ENCODE data around the gene TMEFF2. TPM values are rescaled to one million over a fixed set of nuclear protein-coding genes. Genes with fewer than 3 reads are reported as not detected.

Gene TMEFF2
- total RNA-seq, 1 donor, result 9.4 TPM

- H3K4me3 ChIP-seq (ENCODE audit: low read depth, low read length), result no peak overlapping the region
- TF ChIP-seq CTCF (IDR thresholded peaks at IDR 0.05; ENCODE audit: insufficient read depth, low read length), result no peak
- no peak for DNase-seq (ENCODE audit: low read depth)
Measured at GRCh38 chr2:191913796-191914195, 280.9 kb downstream of the TMEFF2 start.

GRCh38 chr2:191912764-191913163 is 282.0 kb downstream of the TMEFF2 start:
- DNase-seq (ENCODE audit: low read depth), result no peak
- H3K4me3 ChIP-seq (ENCODE audit: low read depth, low read length), result no peak overlapping the region
- TF ChIP-seq CTCF (IDR thresholded peaks at IDR 0.05; ENCODE audit: insufficient read depth, low read length), result no peak

- no peak overlapping the region for H3K4me3 ChIP-seq (ENCODE audit: low read depth, low read length)
- TF ChIP-seq CTCF (IDR thresholded peaks at IDR 0.05; ENCODE audit: insufficient read depth, low read length), result no peak
- peak; percentile 72 for DNase-seq (ENCODE audit: low read depth)
Measured at GRCh38 chr2:191910518-191910917, 284.2 kb downstream of the TMEFF2 start.

GRCh38 chr2:191908874-191909273 is 285.9 kb downstream of the TMEFF2 start:
- no peak overlapping the region for H3K4me3 ChIP-seq (ENCODE audit: low read depth, low read length)
- TF ChIP-seq CTCF (IDR thresholded peaks at IDR 0.05; ENCODE audit: insufficient read depth, low read length), result no peak
- no peak for DNase-seq (ENCODE audit: low read depth)

GRCh38 chr2:191907545-191907944 is 287.2 kb downstream of the TMEFF2 start:
- peak; percentile 11 for TF ChIP-seq CTCF (IDR thresholded peaks at IDR 0.05; ENCODE audit: insufficient read depth, low read length)
- no peak for DNase-seq (ENCODE audit: low read depth)
- H3K4me3 ChIP-seq (ENCODE audit: low read depth, low read length), result no peak overlapping the region

- no peak overlapping the region for H3K4me3 ChIP-seq (ENCODE audit: low read depth, low read length)
- DNase-seq (ENCODE audit: low read depth), result no peak
- no peak for TF ChIP-seq CTCF (IDR thresholded peaks at IDR 0.05; ENCODE audit: insufficient read depth, low read length)
Measured at GRCh38 chr2:191907091-191907490, 287.6 kb downstream of the TMEFF2 start.

- no peak overlapping the region for H3K4me3 ChIP-seq (ENCODE audit: low read depth, low read length)
- TF ChIP-seq CTCF (IDR thresholded peaks at IDR 0.05; ENCODE audit: insufficient read depth, low read length), result no peak
- no peak for DNase-seq (ENCODE audit: low read depth)
Measured at GRCh38 chr2:191905336-191905735, 289.4 kb downstream of the TMEFF2 start.
